IPS DF 6.9 (cell line): ENCODE measurements around the gene CNN2.
A peak's percentile ranks its signal among the peaks of the same experiment; 100 is the strongest.

Experiments used
- DNase-seq: peaks from one replicate; pipeline ENCODE4 v3.0.0-alpha.2; 2013; ENCODE audit warnings: low read depth, low spot score
- H3K27ac ChIP-seq: one replicate; pipeline ENCODE4 v1.5.1; 2013; ENCODE audit warnings: low read length, control low read depth
- H3K27me3 ChIP-seq: 2 replicates; pipeline ENCODE4 v1.6.1; 2013; ENCODE audit warnings: mild to moderate bottlenecking, low read length; ENCODE audit not compliant: control insufficient read depth, insufficient read depth
- H3K36me3 ChIP-seq: 2 replicates; pipeline ENCODE4 v1.6.1; 2013; ENCODE audit warnings: low read length; ENCODE audit not compliant: control insufficient read depth, insufficient read depth
- H3K4me1 ChIP-seq: 2 replicates; pipeline ENCODE4 v1.6.1; 2013; ENCODE audit warnings: low read length; ENCODE audit not compliant: control insufficient read depth, insufficient read depth
- H3K4me3 ChIP-seq: 2 replicates; pipeline ENCODE4 v1.5.1; 2013; ENCODE audit warnings: mild to moderate bottlenecking, low read length
- H3K9me3 ChIP-seq: 2 replicates; pipeline ENCODE4 v1.6.1; 2013; ENCODE audit warnings: low read length, inconsistent platforms; ENCODE audit not compliant: control insufficient read depth, insufficient read depth
- WGBS: extraction: QIAGEN DNeasy Blood & Tissue Kit; methylation state at CpG from one replicate; pipeline ENCODE4 v1.1.7; 2013; ENCODE audit warnings: mixed read lengths, missing lambda C conversion rate; ENCODE audit not compliant: insufficient read length, insufficient coverage; 5-methylcytosine and 5-hydroxymethylcytosine counted together

The CNN2 gene

DNA sequence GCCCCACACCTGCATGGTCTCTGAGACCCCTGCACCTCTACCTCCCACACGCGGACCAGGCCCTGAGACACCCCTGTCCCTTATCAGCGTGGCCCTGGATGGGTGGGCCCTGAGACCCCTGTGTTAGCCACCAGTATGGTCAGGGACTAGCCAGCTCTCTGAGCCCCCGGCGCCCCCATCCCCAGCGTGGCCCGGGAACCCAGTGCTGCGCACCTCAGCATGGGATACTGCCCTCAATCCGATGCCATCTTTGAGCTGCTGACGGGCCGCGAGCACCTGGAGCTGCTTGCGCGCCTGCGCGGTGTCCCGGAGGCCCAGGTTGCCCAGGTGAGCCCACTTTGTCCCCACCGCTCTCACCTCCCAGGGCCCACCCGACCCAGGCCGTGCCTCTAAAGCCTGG is 35.6 kb downstream of the CNN2 start:
- peaks cover 8% of the 10 kb centered on the region for H3K4me1 ChIP-seq
- no peak overlapping the region for H3K4me3 ChIP-seq
- WGBS: no CpG with 5 or more reads among the region's 20 CpGs
- peaks cover 7% of the 10 kb centered on the region for H3K9me3 ChIP-seq
- peaks cover 5% of the 10 kb centered on the region; the same call in 1 of the 2 replicates for H3K36me3 ChIP-seq
- no peak overlapping the region for H3K27ac ChIP-seq
- no peaks in the 10 kb centered on the region for H3K27me3 ChIP-seq
- no peak for DNase-seq

DNA sequence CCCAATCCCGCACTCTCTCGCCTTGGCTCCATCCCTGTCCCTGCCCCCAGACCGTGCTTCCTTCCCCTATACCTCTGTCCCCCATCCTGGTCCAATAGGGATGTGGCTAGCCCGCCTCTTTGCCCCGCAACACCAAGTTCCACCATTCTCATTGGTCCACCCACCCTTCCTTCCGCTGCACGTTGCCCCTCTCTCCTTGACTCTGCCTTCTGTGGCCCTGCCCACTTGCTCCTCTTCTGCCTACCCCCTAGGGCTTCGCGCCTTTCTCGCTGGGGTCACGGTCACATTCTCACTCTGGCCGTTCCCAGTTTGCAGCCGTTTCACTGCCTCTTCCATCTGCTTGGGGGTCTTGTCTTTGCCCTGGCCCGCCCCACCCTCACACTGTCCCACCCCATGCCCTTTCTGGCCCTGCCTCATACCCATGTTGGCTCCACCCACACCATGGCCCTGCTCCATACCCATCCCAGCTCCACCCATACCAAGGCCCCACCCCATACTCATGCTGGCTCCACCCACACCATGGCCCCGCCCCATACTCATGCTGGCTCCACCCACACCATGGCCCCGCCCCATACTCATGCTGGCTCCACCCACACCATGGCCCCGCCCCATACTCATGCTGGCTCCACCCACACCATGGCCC is 36.1 kb downstream of the CNN2 start:
- Histone ChIP-seq H3K36me3 (peaks cover 5% of the 10 kb centered on the region; the same call in 1 of the 2 replicates), H3K4me1 (peaks cover 8% of the 10 kb centered on the region), H3K27me3 (no peaks in the 10 kb centered on the region), H3K27ac (no peak overlapping the region), H3K9me3 (peaks cover 3% of the 10 kb centered on the region; the same call in 1 of the 2 replicates), H3K4me3 (no peak overlapping the region)
- WGBS: no CpG with 5 or more reads among the region's 17 CpGs
- no peak for DNase-seq

DNA sequence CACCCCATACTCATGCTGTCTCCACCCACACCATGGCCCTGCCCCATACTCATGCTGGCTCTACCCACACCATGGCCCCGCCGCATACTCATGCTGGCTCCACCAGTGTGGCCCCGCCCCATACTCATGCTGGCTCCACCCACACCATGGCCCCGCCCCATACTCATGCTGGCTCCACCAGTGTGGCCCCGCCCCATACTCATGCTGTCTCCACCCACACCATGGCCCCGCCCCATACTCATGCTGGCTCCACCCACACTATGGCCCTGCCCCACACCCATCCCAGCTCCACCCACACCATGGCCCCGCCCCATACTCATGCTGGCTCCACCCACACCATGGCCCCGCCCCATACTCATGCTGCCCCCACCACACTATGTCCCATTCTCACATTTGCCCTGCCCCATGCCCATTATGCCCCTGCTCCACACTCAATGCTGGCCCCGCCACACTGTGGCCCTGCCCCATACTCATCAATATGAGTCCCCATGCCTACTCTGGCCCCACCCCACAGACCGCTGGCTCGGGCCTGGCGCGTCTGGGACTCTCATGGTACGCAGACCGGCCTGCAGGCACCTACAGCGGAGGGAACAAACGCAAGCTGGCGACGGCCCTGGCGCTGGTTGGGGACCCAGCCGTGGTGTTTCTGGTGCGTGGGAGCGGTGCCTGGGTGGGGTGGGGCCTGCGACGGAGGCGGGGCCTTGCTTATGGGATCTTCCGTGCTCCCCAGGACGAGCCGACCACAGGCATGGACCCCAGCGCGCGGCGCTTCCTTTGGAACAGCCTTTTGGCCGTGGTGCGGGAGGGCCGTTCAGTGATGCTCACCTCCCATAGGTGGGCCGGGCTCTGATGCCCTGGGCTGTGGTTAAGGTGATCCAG is 36.9 kb downstream of the CNN2 start:
- no CpG with 5 or more reads among the region's 37 CpGs for WGBS
- peaks cover 8% of the 10 kb centered on the region for H3K4me1 ChIP-seq
- no peak for DNase-seq

DNA sequence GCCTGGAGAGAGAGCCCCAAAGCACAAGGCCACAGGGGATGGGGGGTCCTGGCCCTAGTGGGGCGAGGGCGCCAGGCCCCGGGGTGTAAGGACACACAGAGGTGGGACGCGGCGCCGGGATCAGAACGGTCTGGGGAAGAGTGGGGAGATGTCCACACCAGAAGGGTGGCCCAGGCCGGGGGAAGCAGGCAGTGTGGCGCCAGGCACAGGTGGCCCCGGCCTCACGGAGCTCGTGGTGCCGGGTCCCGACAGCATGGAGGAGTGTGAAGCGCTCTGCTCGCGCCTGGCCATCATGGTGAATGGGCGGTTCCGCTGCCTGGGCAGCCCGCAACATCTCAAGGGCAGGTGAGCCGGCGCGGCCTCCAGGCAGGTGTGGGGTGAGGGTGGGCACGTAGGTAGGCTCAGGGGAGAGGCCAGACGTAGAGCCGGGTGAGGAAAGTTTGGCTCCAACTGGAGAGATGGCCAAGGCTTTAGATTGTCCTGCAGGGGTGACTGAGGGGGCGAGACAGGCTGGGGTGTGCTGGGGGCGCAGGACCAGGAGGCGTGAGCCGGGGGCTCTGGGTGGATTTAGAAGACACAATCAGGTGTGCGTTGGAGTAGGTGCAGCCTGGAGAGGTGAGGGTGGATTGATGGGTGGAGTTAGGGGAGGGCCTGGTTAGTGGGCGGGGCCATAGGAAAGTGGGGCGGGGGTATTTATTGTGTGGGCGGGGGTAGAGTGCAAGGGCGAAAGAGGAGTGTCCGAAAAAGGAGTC is 37.7 kb downstream of the CNN2 start:
- no peak for DNase-seq
- H3K27me3 ChIP-seq: no peaks in the 10 kb centered on the region
- no peaks in the 10 kb centered on the region for H3K9me3 ChIP-seq
- H3K36me3 ChIP-seq: no peaks in the 10 kb centered on the region
- peaks cover 8% of the 10 kb centered on the region for H3K4me1 ChIP-seq
- no peak overlapping the region for H3K27ac ChIP-seq
- WGBS: no CpG with 5 or more reads among the region's 37 CpGs
- H3K4me3 ChIP-seq: peak overlapping the region; percentile 28; the same call in 1 of the 2 replicates

More for the DNA sequence above, 36.9 kb downstream of the CNN2 start:
- H3K27me3 ChIP-seq: no peaks in the 10 kb centered on the region
- H3K36me3 ChIP-seq: peaks cover 3% of the 10 kb centered on the region; the same call in 1 of the 2 replicates
- H3K9me3 ChIP-seq: 0 out of 2 replicates have a peak, but pooled peaks cover 3% of the 10 kb centered on the region
- H3K4me3 ChIP-seq: no peak overlapping the region
- no peak overlapping the region for H3K27ac ChIP-seq

DNA sequence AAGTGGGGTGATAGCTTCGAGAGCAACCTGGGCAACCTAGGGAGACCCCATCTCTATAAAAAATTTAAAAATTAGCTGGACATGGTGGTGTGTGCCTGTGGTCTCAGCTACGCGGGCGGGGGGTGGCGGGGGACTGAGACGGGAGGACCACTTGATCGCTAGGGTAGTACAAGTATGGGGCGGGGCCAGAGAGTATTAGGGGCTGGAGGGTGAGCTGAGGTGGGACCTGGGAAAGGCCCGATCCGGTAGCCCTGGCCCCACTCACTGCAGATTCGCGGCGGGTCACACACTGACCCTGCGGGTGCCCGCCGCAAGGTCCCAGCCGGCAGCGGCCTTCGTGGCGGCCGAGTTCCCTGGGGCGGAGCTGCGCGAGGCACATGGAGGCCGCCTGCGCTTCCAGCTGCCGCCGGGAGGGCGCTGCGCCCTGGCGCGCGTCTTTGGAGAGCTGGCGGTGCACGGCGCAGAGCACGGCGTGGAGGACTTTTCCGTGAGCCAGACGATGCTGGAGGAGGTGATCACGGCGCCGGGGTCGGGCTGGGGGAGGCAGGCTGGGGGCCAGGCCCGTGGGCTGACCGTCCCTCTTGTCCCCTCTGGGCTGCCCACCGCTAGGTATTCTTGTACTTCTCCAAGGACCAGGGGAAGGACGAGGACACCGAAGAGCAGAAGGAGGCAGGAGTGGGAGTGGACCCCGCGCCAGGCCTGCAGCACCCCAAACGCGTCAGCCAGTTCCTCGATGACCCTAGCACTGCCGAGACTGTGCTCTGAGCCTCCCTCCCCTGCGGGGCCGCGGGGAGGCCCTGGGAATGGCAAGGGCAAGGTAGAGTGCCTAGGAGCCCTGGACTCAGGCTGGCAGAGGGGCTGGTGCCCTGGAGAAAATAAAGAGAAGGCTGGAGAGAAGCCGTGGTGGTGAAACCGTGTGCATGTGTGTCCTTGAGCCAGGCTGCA is 38.5 kb downstream of the CNN2 start:
- WGBS: no CpG with 5 or more reads among the region's 60 CpGs

DNA sequence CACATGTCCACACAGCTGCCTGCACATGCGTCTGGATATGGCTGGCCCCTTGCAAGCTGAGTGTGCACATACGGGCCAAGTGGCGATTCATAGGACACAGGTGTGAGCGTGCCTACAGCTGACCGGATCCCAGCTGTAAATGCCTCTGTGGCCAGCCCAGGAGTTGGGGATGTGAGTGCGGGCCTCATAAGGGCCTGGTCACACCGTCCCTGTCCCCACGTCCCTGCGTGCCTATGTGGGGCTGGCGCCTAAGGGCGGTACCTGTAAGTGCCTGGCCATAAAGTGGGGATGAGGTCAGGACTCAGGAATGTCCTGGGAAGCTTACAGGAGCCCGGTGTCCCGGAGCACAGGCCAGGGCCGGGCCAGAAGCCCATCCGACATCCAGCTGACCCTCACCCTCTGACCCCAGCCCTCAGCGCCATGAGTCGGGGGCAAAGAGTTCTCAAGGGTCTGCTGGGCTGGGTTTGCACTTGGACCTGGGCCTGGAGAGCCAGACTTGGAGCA is 39.2 kb downstream of the CNN2 start:
- no peaks in the 10 kb centered on the region for H3K36me3 ChIP-seq

More for the DNA sequence above, 38.5 kb downstream of the CNN2 start:
- no peak for DNase-seq
- no peaks in the 10 kb centered on the region for H3K36me3 ChIP-seq
- H3K9me3 ChIP-seq: no peaks in the 10 kb centered on the region
- H3K27ac ChIP-seq: no peak overlapping the region
- no peaks in the 10 kb centered on the region for H3K27me3 ChIP-seq
- peak overlapping the region; percentile 28; the same call in 1 of the 2 replicates for H3K4me3 ChIP-seq
- H3K4me1 ChIP-seq: peaks cover 8% of the 10 kb centered on the region

DNA sequence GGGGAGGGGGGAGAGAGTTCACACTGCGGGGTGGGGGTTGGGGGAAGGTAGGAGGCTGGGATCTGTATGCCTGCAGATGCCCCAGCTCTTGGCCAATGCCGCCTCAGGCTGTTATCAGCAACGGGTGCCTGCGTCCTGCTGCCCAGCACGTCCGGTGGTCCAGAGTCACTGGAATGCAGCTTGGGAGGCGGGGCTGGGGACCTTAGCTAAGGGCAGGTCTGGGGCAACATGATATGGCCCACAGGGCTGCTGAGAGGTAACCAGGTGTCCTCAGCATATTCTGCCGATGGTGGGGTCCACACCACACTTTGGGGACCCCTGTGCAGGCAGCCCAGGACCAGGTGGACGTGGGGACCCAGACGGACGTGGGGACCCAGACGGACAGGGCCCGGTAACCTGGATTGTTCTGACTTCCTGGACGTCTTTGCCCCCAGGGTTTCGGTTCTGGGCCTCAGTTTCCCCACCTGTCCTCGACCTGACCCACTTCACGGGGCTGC is 39.9 kb downstream of the CNN2 start:
- Histone ChIP-seq H3K4me1 (peaks cover 10% of the 10 kb centered on the region), H3K27ac (no peak overlapping the region), H3K36me3 (no peaks in the 10 kb centered on the region; the same call in 1 of the 2 replicates), H3K4me3 (no peak overlapping the region), H3K27me3 (no peaks in the 10 kb centered on the region), H3K9me3 (no peaks in the 10 kb centered on the region)
- DNase-seq: no peak
- no CpG with 5 or more reads among the region's 17 CpGs for WGBS

More for the DNA sequence above, 39.2 kb downstream of the CNN2 start:
- Histone ChIP-seq H3K27me3 (no peaks in the 10 kb centered on the region), H3K9me3 (no peaks in the 10 kb centered on the region), H3K4me1 (peaks cover 8% of the 10 kb centered on the region), H3K27ac (no peak overlapping the region), H3K4me3 (no peak overlapping the region)
- WGBS: no CpG with 5 or more reads among the region's 17 CpGs
- DNase-seq: no peak

DNA sequence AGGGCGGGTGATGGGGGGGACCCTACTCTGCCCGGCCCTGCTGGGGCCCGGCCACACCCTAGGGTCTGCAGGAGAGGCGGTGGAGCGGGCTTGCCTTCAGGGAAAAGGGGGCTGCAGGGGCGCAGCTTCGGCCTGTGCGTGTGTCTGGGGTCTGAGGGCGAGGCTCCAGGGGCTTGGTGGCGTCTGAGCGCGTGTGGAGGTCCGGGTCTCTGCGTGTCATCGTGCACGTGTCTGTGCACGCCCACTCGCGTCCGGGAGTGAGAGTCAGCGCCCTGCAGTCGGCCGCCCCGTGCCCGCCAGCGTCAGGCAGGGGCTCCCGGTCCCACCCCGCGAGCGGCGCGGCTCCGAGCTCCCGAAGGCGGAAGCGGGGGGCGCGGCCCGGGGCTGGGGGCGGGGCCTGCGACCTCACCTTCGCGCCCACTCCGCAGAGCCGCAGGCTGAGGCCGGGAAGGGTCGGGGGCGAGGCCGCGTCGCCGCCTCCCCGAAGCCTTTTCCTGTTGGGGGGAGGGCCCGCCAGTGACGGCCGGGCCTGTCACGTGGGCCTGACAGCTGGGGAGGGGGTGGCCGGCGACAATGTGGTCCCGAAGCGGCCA is 40.4 kb downstream of the CNN2 start, which contains the start of gene ARHGAP45:
TSS of gene ARHGAP45 (plus strand) at position 420 of the 593 bp plus-strand sequence. CDS start 239 bp downstream, outside the sequence.
- no peak within 1 kb of the TSS for H3K27ac ChIP-seq
- no peaks in the 10 kb centered on the region for H3K9me3 ChIP-seq
- H3K27me3 ChIP-seq: no peaks in the 10 kb centered on the region
- peak within 1 kb of the TSS; percentile 23; the same call in 1 of the 2 replicates for H3K4me3 ChIP-seq
- no CpG with 5 or more reads among the region's 61 CpGs for WGBS
- no peaks in the 10 kb centered on the region; the same call in 1 of the 2 replicates for H3K36me3 ChIP-seq
- no peak for DNase-seq
- H3K4me1 ChIP-seq: peaks cover 10% of the 10 kb centered on the region
